Esophagus squamous epithelium (tissue), 4 donors: ENCODE measurements around the gene MFAP2.

ENCODE experiments used
- POLR2A ChIP-seq, 4 donors: fragments of 450-650 bp; IDR thresholded peaks; one replicate each; pipeline ENCODE4 v1.6.1; 2017; ENCODE audit warnings: antibody characterized with exemption in 4 of 4, mild to moderate bottlenecking in 4 of 4, moderate library complexity in 3 of 4
- TF ChIP-seq, protein P1 (sequence below), 6 experiments: fragments of 450-650 bp in 4 of 6; fragments of 200-600 bp in 2 of 6; sonication (generic) in 2 of 6; IDR thresholded peaks; one replicate each; pipeline ENCODE4 v1.5.1; 2016 to 2019; ENCODE audit warnings: antibody characterized with exemption in 6 of 6, mild to moderate bottlenecking in 4 of 6, moderate library complexity in 4 of 6

DNA sequence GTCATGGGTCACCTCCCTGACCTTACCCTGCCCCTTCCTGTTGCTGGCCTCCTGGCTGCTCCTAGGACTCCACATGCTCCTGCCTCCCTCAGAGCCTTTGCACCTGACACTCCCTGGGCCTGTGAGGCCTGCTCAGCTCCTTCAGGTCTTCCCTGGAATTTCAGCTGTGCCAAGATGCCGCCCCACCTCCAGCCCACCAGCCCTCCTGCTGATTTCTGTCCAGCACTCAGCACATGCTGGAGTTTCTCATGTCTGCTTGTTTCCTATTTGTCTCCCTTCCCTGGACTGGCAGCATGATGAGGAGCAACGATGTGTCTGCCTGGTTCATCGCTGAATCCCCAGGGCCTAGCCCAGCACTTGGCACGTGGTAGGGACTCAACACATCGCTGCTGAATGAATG is 3.0 kb downstream of the MFAP2 start:
- TF ChIP-seq, protein P1, sequence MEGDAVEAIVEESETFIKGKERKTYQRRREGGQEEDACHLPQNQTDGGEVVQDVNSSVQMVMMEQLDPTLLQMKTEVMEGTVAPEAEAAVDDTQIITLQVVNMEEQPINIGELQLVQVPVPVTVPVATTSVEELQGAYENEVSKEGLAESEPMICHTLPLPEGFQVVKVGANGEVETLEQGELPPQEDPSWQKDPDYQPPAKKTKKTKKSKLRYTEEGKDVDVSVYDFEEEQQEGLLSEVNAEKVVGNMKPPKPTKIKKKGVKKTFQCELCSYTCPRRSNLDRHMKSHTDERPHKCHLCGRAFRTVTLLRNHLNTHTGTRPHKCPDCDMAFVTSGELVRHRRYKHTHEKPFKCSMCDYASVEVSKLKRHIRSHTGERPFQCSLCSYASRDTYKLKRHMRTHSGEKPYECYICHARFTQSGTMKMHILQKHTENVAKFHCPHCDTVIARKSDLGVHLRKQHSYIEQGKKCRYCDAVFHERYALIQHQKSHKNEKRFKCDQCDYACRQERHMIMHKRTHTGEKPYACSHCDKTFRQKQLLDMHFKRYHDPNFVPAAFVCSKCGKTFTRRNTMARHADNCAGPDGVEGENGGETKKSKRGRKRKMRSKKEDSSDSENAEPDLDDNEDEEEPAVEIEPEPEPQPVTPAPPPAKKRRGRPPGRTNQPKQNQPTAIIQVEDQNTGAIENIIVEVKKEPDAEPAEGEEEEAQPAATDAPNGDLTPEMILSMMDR (IDR thresholded peaks at IDR 0.05): no peak
- TF ChIP-seq POLR2A (IDR thresholded peaks at IDR 0.05): no peak
